ENCODE data around the gene ZIC1.

ZIC1 gene

GRCh38 chr3:147409143-147410115 is at the start of gene ZIC1:
Gene ZIC1 (plus strand): TSS chr3:147409365. CDS start chr3:147410113, 748 bp downstream.
- DNase-seq, result no peak

GRCh38 chr3:147360051-147360439 is 49.1 kb upstream of the ZIC1 start:
- no peak for DNase-seq

GRCh38 chr3:147360646-147361453 is 48.3 kb upstream of the ZIC1 start:
- DNase-seq, result no peak

GRCh38 chr3:147361454-147362420 is 47.4 kb upstream of the ZIC1 start:
- DNase-seq, result no peak

- no peak for DNase-seq
Measured at GRCh38 chr3:147364771-147365170, 44.4 kb upstream of the ZIC1 start.

GRCh38 chr3:147365196-147366115 is 43.7 kb upstream of the ZIC1 start:
- no peak for DNase-seq

GRCh38 chr3:147367676-147368075 is 41.5 kb upstream of the ZIC1 start:
- no peak for DNase-seq

- DNase-seq, result no peak
Measured at GRCh38 chr3:147368151-147368550, 41.0 kb upstream of the ZIC1 start.

GRCh38 chr3:147368561-147369221 is 40.5 kb upstream of the ZIC1 start:
- no peak for DNase-seq

GRCh38 chr3:147369231-147369630 is 39.9 kb upstream of the ZIC1 start:
- no peak for DNase-seq

GRCh38 chr3:147369661-147370123 is 39.5 kb upstream of the ZIC1 start:
- no peak for DNase-seq

- DNase-seq, result no peak
Measured at GRCh38 chr3:147370349-147370748, 38.8 kb upstream of the ZIC1 start.

- DNase-seq, result no peak
Measured at GRCh38 chr3:147371140-147371539, 38.0 kb upstream of the ZIC1 start.

- no peak for DNase-seq
Measured at GRCh38 chr3:147371771-147372340, 37.3 kb upstream of the ZIC1 start.

GRCh38 chr3:147372525-147373027 is 36.6 kb upstream of the ZIC1 start:
- DNase-seq, result no peak

GRCh38 chr3:147373301-147373700 is 35.9 kb upstream of the ZIC1 start:
- DNase-seq, result no peak

GRCh38 chr3:147377412-147378367 is 31.5 kb upstream of the ZIC1 start:
- DNase-seq, result no peak

GRCh38 chr3:147379651-147380050 is 29.5 kb upstream of the ZIC1 start:
- no peak for DNase-seq

- DNase-seq, result no peak
Measured at GRCh38 chr3:147380387-147380951, 28.7 kb upstream of the ZIC1 start.

Measured in NCI-H1436 treated with DMSO at 0.1 percent for 48 hours (cell line).